Stimulated activated CD8-positive, alpha-beta memory T cell treated with anti-CD3 and anti-CD28 coated beads, Interleukin-7, amount 100 ng/mL, for 1 hour (primary cell): ENCODE data around the gene VTI1A.

Experiments
- DNase-seq, 2 donors: peaks; one replicate each; pipeline ENCODE4 v3.0.0-alpha.2; 2020; ENCODE audit warnings: low read depth in 2 of 2

The VTI1A gene

DNA sequence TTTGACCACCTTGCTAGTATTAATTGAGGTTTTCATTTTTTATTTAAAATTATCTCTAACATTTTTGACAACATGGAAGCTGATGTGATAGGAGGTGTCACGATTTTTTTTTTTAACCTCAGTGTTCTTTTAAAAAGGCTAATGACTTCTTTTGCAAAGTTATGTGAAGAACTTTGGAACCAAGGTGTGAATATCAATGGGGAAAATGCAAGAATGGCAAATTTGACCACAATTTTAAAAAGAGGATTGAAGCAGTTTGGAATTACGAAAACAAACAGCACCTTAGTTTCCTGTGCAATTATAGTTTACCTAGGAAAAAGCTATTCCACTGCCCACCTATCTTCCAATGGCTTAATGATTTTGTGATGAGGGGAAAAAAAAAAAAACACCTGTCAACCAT, 232.4 kb downstream of the VTI1A start:
- no peak for DNase-seq

- no peak for DNase-seq
Observed at GRCh38 chr10:112680586-112680985, 233.6 kb downstream of the VTI1A start.

GRCh38 chr10:112687647-112688046, 240.6 kb downstream of the VTI1A start:
- DNase-seq: no peak

- DNase-seq: no peak
Observed at GRCh38 chr10:112689327-112690072, 242.5 kb downstream of the VTI1A start.

DNA sequence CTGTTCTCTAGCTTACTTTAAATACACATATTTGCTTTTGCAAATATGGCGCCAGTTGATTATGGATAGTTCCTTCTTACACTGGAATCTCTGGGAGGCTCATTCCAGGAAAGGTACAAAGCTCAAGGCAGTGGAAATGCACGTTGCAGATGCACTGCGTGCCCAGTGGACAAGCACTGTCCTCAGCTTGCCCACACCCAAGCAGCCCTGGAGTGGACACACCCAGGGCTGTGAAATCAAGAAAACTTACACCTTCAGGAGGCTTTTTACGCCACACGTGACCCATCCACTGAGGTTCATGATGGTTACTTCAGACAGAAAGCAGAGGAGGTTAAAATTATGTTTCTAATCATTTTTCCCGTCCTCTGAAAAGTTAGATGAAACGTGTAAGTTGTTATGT, 248.5 kb downstream of the VTI1A start:
- no peak for DNase-seq

- DNase-seq: no peak
Observed at GRCh38 chr10:112696592-112696991, 249.6 kb downstream of the VTI1A start.

GRCh38 chr10:112698133-112698817, 251.3 kb downstream of the VTI1A start:
- no peak for DNase-seq

DNA sequence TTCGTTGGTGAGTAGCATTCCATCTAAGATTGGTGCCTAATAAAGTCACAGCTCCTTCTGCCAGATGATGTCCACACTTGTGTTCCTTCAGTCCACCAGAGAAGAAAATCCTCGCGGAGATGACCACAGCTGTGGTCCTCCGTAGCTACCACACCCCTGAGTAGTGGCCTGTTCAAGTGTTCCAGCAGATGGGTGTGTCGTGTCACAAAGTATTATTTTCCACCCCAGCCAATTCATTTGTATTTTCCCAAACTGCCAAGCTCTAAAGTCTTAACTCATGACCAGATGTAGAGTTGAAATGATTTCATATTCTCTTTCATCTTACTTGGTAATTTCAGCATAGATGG, 251.8 kb downstream of the VTI1A start:
- DNase-seq: no peak

DNA sequence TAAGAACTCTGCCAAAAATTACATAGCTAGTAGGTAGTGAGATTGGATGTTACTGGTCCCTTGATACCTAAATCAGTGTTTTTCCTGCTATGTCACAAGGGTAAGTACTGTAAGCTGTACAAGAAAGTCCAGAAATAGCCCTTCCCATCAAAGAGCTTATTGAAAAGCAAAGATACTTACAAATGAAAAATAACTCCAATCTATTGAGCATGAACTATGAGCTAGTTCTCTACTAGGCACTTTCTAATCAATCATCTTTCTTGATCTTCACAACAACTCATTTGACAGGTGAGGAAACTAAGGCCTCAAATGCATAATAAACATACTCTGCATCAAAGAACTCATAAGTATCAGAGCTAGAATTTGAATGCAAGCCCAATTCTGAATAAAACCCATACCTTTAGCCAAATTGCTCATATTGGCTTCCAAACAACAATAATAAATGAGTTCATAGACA, 253.2 kb downstream of the VTI1A start:
- DNase-seq: no peak

- DNase-seq: no peak
Observed at GRCh38 chr10:112701211-112701877, 254.3 kb downstream of the VTI1A start.

- DNase-seq: no peak
Observed at GRCh38 chr10:112701878-112702255, 254.9 kb downstream of the VTI1A start.

- DNase-seq: no peak
Observed at GRCh38 chr10:112706577-112706976, 259.6 kb downstream of the VTI1A start.

DNA sequence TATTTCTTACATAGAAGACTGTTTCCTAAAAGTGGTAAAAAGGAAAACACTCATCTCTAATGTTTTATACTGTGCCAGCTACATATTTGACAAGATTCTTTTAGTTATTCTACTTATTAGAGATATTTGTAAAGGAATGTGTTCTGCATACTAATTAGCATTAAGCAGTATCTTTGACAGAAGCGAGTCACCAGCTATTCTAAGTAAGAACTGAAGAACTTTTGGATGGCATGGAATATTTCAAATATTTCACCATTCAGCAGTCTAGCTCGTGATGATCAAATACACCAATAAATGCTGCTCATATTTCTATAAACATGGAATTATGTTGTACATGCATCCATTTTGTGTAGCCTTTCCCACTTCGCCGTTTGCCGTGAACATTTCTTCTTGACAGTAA, 261.4 kb downstream of the VTI1A start:
- DNase-seq: no peak

DNA sequence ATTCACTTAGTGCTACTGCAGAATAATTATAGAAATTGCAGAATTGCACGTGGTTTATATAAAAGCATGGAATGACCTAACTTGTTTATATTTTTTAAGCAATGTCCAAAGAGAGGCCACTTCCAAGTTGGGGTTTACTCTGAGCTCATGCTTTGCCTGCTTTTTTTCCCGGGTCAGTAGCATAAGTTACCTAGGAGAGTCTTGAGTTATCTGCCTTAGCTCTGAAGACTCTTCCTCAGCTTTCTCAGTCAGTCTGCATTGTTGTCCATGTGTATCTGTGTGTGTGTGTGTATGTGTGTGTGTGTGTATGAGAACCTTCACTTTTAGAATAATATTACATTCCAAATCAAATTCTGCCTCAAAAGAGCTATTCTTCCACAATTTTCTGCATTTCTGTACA, 263.5 kb downstream of the VTI1A start:
- no peak for DNase-seq

GRCh38 chr10:112711366-112711765, 264.4 kb downstream of the VTI1A start:
- DNase-seq: no peak

DNA sequence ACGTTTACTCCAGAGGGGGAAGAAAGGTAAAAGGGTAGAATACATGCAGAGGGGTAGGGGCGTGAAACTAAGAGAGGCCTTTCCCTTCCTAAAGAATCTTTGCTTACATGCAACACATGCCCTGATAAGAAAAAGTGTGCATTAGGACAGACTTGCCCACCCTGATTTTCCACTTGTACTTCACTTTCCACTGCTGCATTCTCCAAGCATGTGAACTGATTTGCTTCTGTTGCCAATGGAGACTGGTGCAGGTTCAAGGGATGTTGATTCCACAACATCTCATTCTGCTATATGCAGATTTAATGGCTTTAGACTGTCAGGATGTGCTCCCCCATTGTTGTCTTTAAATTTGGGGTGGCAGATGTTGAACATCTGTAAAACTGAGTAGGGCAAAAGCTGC, 265.5 kb downstream of the VTI1A start:
- DNase-seq: no peak

- no peak for DNase-seq
Observed at GRCh38 chr10:112713411-112713810, 266.4 kb downstream of the VTI1A start.

DNA sequence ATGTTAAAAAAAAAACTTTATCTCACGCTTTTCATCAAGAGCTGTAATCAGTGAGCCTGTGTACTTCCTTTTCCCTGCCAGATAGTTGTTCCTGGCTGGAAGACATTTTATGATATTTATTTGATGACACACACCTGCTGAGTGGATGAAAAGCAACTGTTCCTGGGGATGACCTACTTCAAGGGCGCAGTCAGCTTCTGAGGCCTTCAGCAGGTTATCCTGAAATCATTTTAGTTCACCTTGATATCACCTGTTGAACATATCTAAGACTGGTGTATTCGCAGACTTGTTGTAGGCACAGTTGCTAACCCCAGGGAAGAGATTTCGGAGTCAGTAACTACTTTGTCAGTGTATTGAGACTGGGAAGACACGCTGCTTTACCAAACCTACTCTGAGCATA, 268.6 kb downstream of the VTI1A start:
- DNase-seq: no peak

DNA sequence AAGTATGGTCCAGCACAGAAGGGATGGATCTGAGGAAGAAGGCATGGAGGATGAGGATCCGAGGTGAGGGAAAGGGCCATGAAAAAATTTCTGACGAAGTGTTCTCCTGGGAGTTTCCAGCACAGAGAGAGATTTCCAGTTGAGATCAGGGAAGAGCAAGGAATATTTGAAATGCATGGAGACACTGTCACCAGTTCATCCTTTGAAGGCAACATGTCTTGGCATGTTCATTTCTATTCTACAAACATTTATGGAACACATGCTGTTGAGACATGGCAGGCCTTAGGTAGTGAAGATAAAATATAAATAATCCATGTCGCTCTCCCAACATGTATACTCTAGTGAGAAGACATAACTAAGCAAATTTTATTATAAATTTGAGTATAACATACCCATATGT, 269.1 kb downstream of the VTI1A start:
- DNase-seq: no peak

DNA sequence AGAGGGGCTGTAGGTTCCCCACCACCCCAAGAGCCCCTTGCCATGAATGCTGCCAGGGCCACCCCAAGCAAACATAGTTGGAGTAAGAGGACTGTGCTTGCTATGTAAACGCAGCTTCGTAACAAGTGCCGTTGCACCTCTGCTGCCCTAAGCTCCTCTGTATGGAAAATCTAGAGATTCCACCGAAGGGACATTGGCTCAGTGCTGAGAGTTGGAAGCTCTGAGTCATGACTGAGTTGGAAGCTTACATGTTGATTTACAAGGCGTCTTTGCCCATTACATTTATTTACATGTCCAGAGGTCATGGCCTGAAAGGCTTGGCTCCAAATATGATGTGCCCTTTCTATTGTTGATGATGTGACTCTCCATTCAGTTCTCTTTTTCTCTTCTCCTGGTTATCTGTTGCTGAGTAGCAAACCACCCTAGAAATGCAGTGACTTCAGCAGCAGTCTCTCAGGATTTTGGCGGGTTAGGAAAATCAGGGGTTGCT, 270.0 kb downstream of the VTI1A start:
- no peak for DNase-seq

- DNase-seq: no peak
Observed at GRCh38 chr10:112720178-112720577, 273.2 kb downstream of the VTI1A start.

DNA sequence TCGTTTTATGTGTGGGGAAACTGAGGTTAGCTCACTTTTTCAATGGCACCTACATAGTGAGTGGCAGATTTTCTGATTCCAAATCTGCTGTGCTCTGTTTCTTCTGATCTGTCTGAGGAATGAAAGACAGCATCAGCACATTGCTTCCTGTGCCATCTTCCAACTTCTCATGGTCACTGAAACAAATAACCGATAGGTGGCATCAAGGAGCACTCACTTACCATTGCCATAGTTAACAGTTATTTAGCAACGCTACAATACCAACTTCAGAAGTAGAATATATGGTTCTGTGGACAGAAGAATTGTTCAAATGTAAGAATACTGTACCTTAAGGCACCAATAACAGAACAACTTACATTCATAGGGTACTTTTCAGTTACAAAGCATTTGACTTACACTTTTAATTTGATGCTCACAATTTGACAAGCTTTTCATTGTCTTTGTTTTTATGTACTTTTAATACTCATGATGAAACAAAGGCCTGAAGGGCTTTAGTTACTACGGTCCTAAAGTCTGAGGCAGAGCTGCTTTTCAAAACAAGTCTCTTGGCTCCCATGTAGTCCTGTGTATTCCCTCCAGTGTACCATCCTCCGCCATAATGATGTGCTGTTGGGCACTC, 274.2 kb downstream of the VTI1A start:
- DNase-seq: no peak
